Measurements from ENCODE around the gene CAST. TPM values are rescaled to one million over a fixed set of nuclear protein-coding genes. Genes with fewer than 3 reads are reported as not detected.

Gene CAST
- total RNA-seq, 2 donors from 2014 or later: 33.5 to 36.2 TPM

DNA sequence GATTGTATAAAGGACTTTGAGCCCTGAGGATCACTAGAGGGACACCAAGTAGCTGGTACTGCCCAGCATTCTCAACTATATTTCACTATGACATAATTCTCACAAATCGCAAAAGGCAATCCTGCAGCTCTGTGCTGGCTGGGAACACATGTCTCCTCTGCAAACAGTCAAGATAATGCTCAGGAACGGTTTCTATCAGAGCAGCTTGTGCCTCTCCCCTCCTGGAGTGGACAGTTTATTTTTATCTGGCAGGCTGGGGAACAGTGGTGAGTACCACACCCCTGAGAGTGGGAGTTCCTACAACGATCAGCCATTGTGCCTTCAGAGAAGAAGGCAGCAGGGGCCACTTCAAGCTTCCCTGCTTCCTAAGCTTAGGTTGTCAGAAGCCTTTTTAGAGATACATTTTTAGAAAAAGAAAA is 79.7 kb downstream of the CAST start:
- Mint-ChIP-seq H3K27ac (no peak overlapping the region), H3K4me1 (peaks cover 2% of the 10 kb centered on the region), H3K4me3 (no peak overlapping the region), H3K36me3 (ENCODE audit: low read depth) (peaks cover 23% of the 10 kb centered on the region), H3K9me3 (no peaks in the 10 kb centered on the region), H3K27me3 (ENCODE audit: insufficient read depth) (no peaks in the 10 kb centered on the region)
- H3K4me3 ChIP-seq (ENCODE audit: low read length): no peak overlapping the region
- H3K4me1 ChIP-seq (ENCODE audit: control insufficient read depth, insufficient read depth, low read length): peaks cover 3% of the 10 kb centered on the region
- H3K27me3 ChIP-seq (ENCODE audit: control insufficient read depth, insufficient read depth, low read length, poor library complexity, severe bottlenecking): no peaks in the 10 kb centered on the region
- no peaks in the 10 kb centered on the region for H3K9me3 ChIP-seq (ENCODE audit: control insufficient read depth, low read length)
- peaks cover 4% of the 10 kb centered on the region for H3K36me3 ChIP-seq (ENCODE audit: control insufficient read depth, insufficient read depth, low read length)
- H3K9ac ChIP-seq (ENCODE audit: extremely low read depth, low read length, poor library complexity, severe bottlenecking): no peak overlapping the region
- DNase-seq: no peak
- no peak overlapping the region for H3K27ac ChIP-seq (ENCODE audit: low read depth, low read length)
- 77 to 83% methylated on average over 3 of the region's 3 CpGs for WGBS, 2 experiments (ENCODE audit: insufficient coverage in 1 of 2, insufficient read length in 1 of 2)
- TF ChIP-seq, protein P1, sequence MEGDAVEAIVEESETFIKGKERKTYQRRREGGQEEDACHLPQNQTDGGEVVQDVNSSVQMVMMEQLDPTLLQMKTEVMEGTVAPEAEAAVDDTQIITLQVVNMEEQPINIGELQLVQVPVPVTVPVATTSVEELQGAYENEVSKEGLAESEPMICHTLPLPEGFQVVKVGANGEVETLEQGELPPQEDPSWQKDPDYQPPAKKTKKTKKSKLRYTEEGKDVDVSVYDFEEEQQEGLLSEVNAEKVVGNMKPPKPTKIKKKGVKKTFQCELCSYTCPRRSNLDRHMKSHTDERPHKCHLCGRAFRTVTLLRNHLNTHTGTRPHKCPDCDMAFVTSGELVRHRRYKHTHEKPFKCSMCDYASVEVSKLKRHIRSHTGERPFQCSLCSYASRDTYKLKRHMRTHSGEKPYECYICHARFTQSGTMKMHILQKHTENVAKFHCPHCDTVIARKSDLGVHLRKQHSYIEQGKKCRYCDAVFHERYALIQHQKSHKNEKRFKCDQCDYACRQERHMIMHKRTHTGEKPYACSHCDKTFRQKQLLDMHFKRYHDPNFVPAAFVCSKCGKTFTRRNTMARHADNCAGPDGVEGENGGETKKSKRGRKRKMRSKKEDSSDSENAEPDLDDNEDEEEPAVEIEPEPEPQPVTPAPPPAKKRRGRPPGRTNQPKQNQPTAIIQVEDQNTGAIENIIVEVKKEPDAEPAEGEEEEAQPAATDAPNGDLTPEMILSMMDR (conservative IDR thresholded peaks at IDR 0.05): no peak

- H3K27ac Mint-ChIP-seq: no peak overlapping the region
- Histone ChIP-seq H3K4me3 (ENCODE audit: low read length) (no peak overlapping the region), H3K27ac (ENCODE audit: low read depth, low read length) (no peak overlapping the region), H3K36me3 (ENCODE audit: control insufficient read depth, insufficient read depth, low read length) (peaks cover 4% of the 10 kb centered on the region), H3K9me3 (ENCODE audit: control insufficient read depth, low read length) (no peaks in the 10 kb centered on the region), H3K4me1 (ENCODE audit: control insufficient read depth, insufficient read depth, low read length) (peaks cover 3% of the 10 kb centered on the region), H3K9ac (ENCODE audit: extremely low read depth, low read length, poor library complexity, severe bottlenecking) (no peak overlapping the region), H3K27me3 (ENCODE audit: control insufficient read depth, insufficient read depth, low read length, poor library complexity, severe bottlenecking) (no peaks in the 10 kb centered on the region)
- no peak for DNase-seq
- 75 to 81% methylated on average over 9 of the region's 9 CpGs for WGBS, 2 experiments (ENCODE audit: insufficient coverage in 1 of 2, insufficient read length in 1 of 2)
- no peaks in the 10 kb centered on the region for H3K27me3 Mint-ChIP-seq (ENCODE audit: insufficient read depth)
- H3K4me3 Mint-ChIP-seq: no peak overlapping the region
- no peaks in the 10 kb centered on the region for H3K9me3 Mint-ChIP-seq
- TF ChIP-seq, protein P1 (conservative IDR thresholded peaks at IDR 0.05): no peak
- H3K4me1 Mint-ChIP-seq: no peaks in the 10 kb centered on the region
- peaks cover 23% of the 10 kb centered on the region for H3K36me3 Mint-ChIP-seq (ENCODE audit: low read depth)
These were observed 80.4 kb downstream of the CAST start for GRCh38 chr5:96742538-96742937.

- H3K27me3 ChIP-seq (ENCODE audit: control insufficient read depth, insufficient read depth, low read length, poor library complexity, severe bottlenecking): no peaks in the 10 kb centered on the region
- TF ChIP-seq, protein P1 (conservative IDR thresholded peaks at IDR 0.05): no peak
- H3K27me3 Mint-ChIP-seq (ENCODE audit: insufficient read depth): no peaks in the 10 kb centered on the region
- peaks cover 20% of the 10 kb centered on the region for H3K36me3 Mint-ChIP-seq (ENCODE audit: low read depth)
- H3K9me3 Mint-ChIP-seq: no peaks in the 10 kb centered on the region
- DNase-seq: no peak
- no peaks in the 10 kb centered on the region for H3K4me1 Mint-ChIP-seq
- H3K9ac ChIP-seq (ENCODE audit: extremely low read depth, low read length, poor library complexity, severe bottlenecking): no peak overlapping the region
- no peak overlapping the region for H3K4me3 Mint-ChIP-seq
- no peak overlapping the region for H3K4me3 ChIP-seq (ENCODE audit: low read length)
- H3K27ac Mint-ChIP-seq: no peak overlapping the region
- H3K4me1 ChIP-seq (ENCODE audit: control insufficient read depth, insufficient read depth, low read length): peaks cover 3% of the 10 kb centered on the region
- no peaks in the 10 kb centered on the region for H3K9me3 ChIP-seq (ENCODE audit: control insufficient read depth, low read length)
- H3K27ac ChIP-seq (ENCODE audit: low read depth, low read length): no peak overlapping the region
- WGBS, 2 experiments (ENCODE audit: insufficient coverage in 1 of 2, insufficient read length in 1 of 2): 75 to 83% methylated on average over 4 to 8 of the region's 11 CpGs
- H3K36me3 ChIP-seq (ENCODE audit: control insufficient read depth, insufficient read depth, low read length): peaks cover 4% of the 10 kb centered on the region
These were observed 81.0 kb downstream of the CAST start for GRCh38 chr5:96743065-96743768.
